ENCODE data around the gene FCN1.

FCN1 gene

GRCh38 chr9:134951461-134951860, 33.7 kb upstream of the FCN1 start:
- DNase-seq, result no peak

GRCh38 chr9:134950386-134951210, 32.9 kb upstream of the FCN1 start:
- no peak for DNase-seq

GRCh38 chr9:134949681-134950385, 32.1 kb upstream of the FCN1 start:
- no peak for DNase-seq

- no peak for DNase-seq
Measured at GRCh38 chr9:134948149-134948548, 30.4 kb upstream of the FCN1 start.

GRCh38 chr9:134947265-134947955, 29.7 kb upstream of the FCN1 start:
- DNase-seq, result no peak

- no peak for DNase-seq
Measured at GRCh38 chr9:134946663-134947062, 29.0 kb upstream of the FCN1 start.

- DNase-seq, result no peak
Measured at GRCh38 chr9:134945509-134946275, 28.0 kb upstream of the FCN1 start.

- no peak for DNase-seq
Measured at GRCh38 chr9:134944916-134945315, 27.2 kb upstream of the FCN1 start.

GRCh38 chr9:134944351-134944802, 26.7 kb upstream of the FCN1 start:
- no peak for DNase-seq

- no peak for DNase-seq
Measured at GRCh38 chr9:134943836-134944235, 26.1 kb upstream of the FCN1 start.

GRCh38 chr9:134943411-134943810, 25.7 kb upstream of the FCN1 start:
- DNase-seq, result no peak

GRCh38 chr9:134942788-134943184, 25.1 kb upstream of the FCN1 start:
- no peak for DNase-seq

- DNase-seq, result no peak
Measured at GRCh38 chr9:134942011-134942787, 24.5 kb upstream of the FCN1 start.

- no peak for DNase-seq
Measured at GRCh38 chr9:134940236-134941208, 22.8 kb upstream of the FCN1 start.

GRCh38 chr9:134939836-134940235, 22.1 kb upstream of the FCN1 start:
- no peak for DNase-seq

GRCh38 chr9:134939080-134939733, 21.5 kb upstream of the FCN1 start:
- no peak for DNase-seq

GRCh38 chr9:134938346-134939079, 20.8 kb upstream of the FCN1 start:
- DNase-seq, result no peak

- DNase-seq, result no peak
Measured at GRCh38 chr9:134937566-134938345, 20.0 kb upstream of the FCN1 start.

- no peak for DNase-seq
Measured at GRCh38 chr9:134937164-134937555, 19.4 kb upstream of the FCN1 start.

Measured in CD4-positive, alpha-beta T cell treated with Interleukin-12 subunit alpha and Interleukin-12 subunit beta, for 1 hour (primary cell).